ENCODE data around the gene FSHR. TPM values are rescaled to one million over a fixed set of nuclear protein-coding genes. Genes with fewer than 3 reads are reported as not detected.

The FSHR gene
- total RNA-seq, 3 donors from 2014 or later = not detected

DNA sequence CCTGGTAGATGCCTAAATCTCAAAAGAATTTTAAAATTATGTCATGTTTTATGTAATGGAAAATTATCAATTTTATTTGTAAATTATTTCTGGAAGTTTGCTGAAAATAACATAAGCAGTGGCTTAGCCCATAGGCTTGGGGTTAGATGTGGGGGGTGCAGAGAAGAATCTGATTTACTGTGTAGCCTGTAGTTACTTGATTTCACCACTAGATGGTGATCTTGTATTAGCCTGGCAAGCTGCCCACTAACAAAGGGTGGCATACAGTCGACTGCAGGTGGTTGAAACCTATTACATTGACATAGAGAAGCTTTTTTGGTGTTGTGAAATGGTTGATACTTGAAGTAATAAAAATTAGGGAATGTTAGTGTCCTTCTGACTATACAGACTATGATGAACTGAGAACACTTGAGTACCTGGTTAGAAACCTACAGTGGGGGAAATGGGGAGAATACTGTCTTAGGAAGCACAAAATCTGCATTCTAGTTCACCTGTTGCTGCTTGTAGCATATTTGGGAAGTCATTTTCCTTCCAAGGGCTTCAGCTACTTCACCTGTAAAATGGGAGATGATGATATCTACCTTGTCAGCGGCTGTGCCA is 207.8 kb downstream of the FSHR start:
- Mint-ChIP-seq H3K4me1 (ENCODE audit: low read depth) (peaks cover 1% of the 10 kb centered on the region), H3K27me3 (ENCODE audit: low read depth) (peaks cover 8% of the 10 kb centered on the region), H3K36me3 (ENCODE audit: insufficient read depth) (no peaks in the 10 kb centered on the region), H3K4me3 (no peak overlapping the region), H3K9me3 (no peaks in the 10 kb centered on the region)
- DNase-seq (peak; percentile 6), ATAC-seq (peak; percentile 21 to 66)

DNA sequence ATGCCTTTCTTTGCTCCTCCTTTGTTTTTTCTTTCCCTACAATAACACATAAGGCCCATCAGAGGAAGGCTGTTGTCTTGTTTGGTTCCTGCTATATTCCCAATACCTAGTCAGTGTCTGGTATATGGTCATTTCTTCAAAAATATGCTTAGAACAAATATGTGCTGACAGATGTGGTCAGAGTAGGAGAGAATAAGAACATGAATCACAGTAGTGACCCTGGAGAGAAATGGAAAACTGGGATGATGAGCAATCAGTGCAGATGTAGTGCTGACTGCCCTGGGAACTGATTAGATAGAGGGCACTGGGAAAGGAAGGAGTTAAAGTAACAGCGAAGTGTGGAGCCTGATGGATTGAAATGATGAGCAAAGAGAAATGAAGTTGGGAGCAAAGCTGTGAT is 209.4 kb downstream of the FSHR start:
- no peaks in the 10 kb centered on the region for H3K36me3 Mint-ChIP-seq (ENCODE audit: insufficient read depth)
- DNase-seq (no peak), ATAC-seq (no peak)
- peaks cover 8% of the 10 kb centered on the region for H3K27me3 Mint-ChIP-seq (ENCODE audit: low read depth)
- H3K9me3 Mint-ChIP-seq = no peaks in the 10 kb centered on the region
- peaks cover 1% of the 10 kb centered on the region for H3K4me1 Mint-ChIP-seq (ENCODE audit: low read depth)
- no peak overlapping the region for H3K4me3 Mint-ChIP-seq

DNA sequence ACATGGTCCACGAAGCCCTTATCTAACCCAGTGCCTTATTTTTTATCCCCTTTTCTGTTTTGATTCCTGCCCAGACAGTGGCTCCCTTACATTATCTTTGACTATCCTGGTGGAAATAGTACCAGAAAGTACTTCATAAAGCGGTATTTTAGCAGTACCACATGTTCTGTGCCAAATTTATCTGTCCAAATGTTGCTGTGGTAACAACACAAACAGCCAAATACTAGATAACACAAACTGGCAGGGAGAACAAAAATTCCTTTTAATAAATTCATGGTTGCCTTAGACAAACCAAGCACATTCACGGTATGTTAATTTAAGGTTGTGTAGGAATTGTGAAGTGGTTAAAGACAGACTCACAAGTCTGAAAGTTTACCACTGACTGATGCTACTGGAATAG is 210.9 kb downstream of the FSHR start:
- H3K4me1 Mint-ChIP-seq (ENCODE audit: low read depth) = peaks cover 1% of the 10 kb centered on the region
- no peak overlapping the region for H3K4me3 Mint-ChIP-seq
- no peaks in the 10 kb centered on the region for H3K9me3 Mint-ChIP-seq
- DNase-seq (no peak), ATAC-seq (no peak)
- H3K27me3 Mint-ChIP-seq (ENCODE audit: low read depth) = peaks cover 3% of the 10 kb centered on the region
- no peaks in the 10 kb centered on the region for H3K36me3 Mint-ChIP-seq (ENCODE audit: insufficient read depth)

DNA sequence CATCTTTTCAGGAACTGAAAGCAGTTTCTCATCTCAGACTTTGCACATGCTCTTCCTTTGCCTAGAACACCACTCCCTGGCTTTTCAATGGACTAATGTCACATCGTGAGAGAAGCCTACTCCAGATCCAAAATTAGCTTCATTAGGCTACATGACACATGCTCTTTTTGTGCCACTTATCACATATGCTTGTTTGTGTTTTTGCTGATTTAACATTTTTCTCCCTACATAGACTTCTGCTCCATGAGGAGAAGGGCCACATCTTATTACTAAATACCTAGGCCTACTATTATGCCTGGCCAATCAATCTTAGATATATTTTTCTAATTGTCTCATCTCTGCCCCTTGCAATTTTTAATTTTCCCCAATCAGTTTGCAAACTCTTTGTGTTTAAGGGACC is 212.4 kb downstream of the FSHR start:
- Mint-ChIP-seq H3K27me3 (ENCODE audit: low read depth) (peaks cover 3% of the 10 kb centered on the region), H3K4me1 (ENCODE audit: low read depth) (peaks cover 1% of the 10 kb centered on the region), H3K9me3 (no peaks in the 10 kb centered on the region), H3K36me3 (ENCODE audit: insufficient read depth) (no peaks in the 10 kb centered on the region), H3K4me3 (no peak overlapping the region)
- ATAC-seq (no peak), DNase-seq (no peak)

DNA sequence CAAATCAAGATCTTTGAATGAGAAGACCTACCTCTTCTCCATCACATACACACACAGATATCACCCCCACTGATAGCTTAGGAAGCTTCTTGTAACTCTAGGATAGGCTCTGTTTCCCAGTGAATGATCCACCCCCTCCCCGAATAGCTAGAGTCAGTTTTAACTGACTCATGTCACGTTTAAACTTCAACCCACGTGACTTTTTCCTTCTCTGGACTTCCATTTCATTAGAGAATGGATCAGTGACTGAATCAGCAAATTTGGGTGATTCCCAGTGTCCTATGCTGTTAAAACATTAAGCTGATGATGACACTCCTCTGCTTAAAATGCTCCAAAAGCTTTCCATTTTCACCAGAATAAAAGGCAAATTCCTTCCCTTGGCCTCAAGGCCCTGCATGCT is 212.9 kb downstream of the FSHR start:
- ATAC-seq = no peak
- H3K9me3 Mint-ChIP-seq = no peaks in the 10 kb centered on the region
- H3K4me1 Mint-ChIP-seq (ENCODE audit: low read depth) = no peaks in the 10 kb centered on the region
- H3K4me3 Mint-ChIP-seq = no peak overlapping the region
- no peak for DNase-seq
- peaks cover 3% of the 10 kb centered on the region for H3K27me3 Mint-ChIP-seq (ENCODE audit: low read depth)
- no peaks in the 10 kb centered on the region for H3K36me3 Mint-ChIP-seq (ENCODE audit: insufficient read depth)

DNA sequence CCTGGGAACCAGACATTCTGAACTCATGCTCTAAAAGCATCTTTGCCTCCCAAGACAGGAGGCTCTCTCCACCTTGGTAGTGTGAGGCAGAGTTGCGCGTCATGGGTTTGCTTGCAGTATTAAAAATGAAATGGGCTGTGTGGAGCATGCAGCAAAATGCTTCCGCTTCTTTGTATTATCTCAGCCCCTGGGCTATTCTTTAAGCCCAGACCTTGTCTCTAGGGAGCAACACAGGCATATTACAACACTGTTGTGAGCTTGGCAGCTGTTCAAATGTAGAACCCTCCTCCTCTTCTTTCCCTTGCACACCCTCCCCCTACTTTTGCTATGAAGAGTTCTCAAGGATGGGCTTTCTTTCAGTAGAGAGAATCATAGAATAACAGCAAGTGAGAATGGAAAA is 213.7 kb downstream of the FSHR start:
- Mint-ChIP-seq H3K9me3 (no peaks in the 10 kb centered on the region), H3K4me1 (ENCODE audit: low read depth) (no peaks in the 10 kb centered on the region), H3K27me3 (ENCODE audit: low read depth) (peaks cover under 1% of the 10 kb centered on the region), H3K4me3 (no peak overlapping the region), H3K36me3 (ENCODE audit: insufficient read depth) (no peaks in the 10 kb centered on the region)
- no peak for ATAC-seq
- no peak for DNase-seq

DNA sequence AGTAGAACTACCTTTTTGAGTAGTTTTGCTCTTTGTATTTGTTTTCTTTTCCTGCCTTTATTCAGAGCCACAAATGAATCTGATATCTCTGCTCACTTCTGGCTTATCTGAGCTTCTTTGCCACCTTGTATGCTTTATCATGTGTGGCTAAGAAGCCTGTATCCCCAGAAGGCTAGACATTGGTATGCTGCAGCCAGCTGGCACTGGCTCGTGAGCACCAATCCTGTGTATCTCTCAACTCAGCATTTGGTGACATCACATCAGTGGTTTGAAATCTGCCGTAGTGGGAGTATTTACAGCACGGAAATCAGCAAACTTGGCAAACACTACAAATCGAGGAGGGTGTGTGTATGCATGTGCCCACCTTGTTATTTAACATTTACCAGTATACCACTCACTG is 215.1 kb downstream of the FSHR start:
- no peaks in the 10 kb centered on the region for H3K9me3 Mint-ChIP-seq
- no peaks in the 10 kb centered on the region for H3K27me3 Mint-ChIP-seq (ENCODE audit: low read depth)
- no peaks in the 10 kb centered on the region for H3K4me1 Mint-ChIP-seq (ENCODE audit: low read depth)
- DNase-seq (no peak), ATAC-seq (no peak)
- H3K4me3 Mint-ChIP-seq = no peak overlapping the region
- H3K36me3 Mint-ChIP-seq (ENCODE audit: insufficient read depth) = no peaks in the 10 kb centered on the region

DNA sequence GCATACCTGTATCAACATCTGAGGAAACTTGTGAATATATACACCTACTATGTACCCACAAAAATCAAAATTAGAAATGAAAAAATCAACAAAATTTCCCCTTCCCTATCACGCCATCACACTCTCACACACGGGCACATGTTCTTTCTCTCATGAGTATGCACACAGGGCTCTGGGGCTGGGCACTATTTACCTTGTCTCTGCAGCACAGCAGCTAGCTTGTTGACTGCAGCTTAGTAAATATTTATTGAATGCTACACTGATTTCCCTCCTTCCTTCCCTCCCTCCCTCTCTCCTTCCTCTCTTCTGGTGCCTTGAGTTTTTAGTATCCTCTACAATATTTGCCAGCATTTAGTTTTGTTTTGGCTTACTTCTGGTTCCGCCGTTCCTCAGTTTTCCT is 216.1 kb downstream of the FSHR start:
- H3K36me3 Mint-ChIP-seq (ENCODE audit: insufficient read depth) = no peaks in the 10 kb centered on the region
- H3K4me1 Mint-ChIP-seq (ENCODE audit: low read depth) = no peaks in the 10 kb centered on the region
- DNase-seq (no peak), ATAC-seq (no peak)
- H3K4me3 Mint-ChIP-seq = no peak overlapping the region
- H3K27me3 Mint-ChIP-seq (ENCODE audit: low read depth) = no peaks in the 10 kb centered on the region
- no peaks in the 10 kb centered on the region for H3K9me3 Mint-ChIP-seq

DNA sequence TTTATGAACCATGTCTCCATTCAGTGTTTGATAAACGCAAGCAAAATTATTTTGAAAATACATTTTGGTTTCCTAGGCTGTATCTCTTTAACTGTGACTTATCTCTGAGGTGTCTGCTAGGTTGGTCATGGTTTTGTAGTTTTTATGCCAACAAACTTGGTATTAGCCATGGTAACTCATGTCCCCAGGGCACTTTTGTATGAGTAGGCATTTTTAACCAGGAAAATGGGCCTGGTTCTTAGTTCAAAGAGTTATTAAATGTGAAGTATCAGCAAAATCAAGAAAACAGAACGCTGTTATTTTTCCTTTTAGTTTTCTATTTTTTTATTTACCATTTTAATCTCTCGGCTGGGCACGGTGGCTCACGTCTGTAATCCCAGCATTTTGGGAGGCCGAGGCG is 219.5 kb downstream of the FSHR start:
- DNase-seq (no peak), ATAC-seq (no peak)
- H3K36me3 Mint-ChIP-seq (ENCODE audit: insufficient read depth) = no peaks in the 10 kb centered on the region
- H3K9me3 Mint-ChIP-seq = no peaks in the 10 kb centered on the region
- H3K4me1 Mint-ChIP-seq (ENCODE audit: low read depth) = no peaks in the 10 kb centered on the region
- no peak overlapping the region for H3K4me3 Mint-ChIP-seq
- H3K27me3 Mint-ChIP-seq (ENCODE audit: low read depth) = no peaks in the 10 kb centered on the region

DNA sequence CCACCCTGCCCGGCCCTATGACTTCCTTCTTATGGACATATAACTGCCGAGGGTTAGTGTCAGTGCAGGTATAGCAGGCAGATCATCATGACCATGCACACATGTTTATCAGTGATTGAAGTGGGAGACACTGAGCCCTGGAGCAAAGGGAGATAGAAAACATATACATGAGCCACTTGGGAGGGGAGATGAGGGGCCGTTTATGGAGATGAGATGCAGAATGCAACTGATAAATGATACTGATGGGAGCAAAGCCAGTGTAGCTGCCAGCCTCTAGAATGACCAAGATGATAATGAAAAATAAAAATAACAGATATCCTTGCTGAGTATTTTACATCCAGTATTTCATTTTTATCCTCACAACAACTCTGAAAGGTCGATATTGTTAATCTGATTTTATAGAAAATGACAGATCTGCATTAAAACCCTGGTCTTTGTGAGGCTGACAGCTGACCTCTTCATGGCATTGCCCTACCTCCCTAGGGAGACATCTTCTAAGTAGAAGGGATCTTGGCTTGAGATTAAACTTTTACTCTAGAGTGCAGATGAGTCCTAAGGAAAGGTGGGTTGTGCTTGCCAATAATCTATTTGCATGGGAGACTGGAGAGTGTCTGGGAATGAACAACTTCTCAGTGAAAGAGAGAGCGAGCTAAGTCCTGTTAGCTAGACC is 220.4 kb downstream of the FSHR start:
- no peaks in the 10 kb centered on the region for H3K9me3 Mint-ChIP-seq
- no peaks in the 10 kb centered on the region for H3K27me3 Mint-ChIP-seq (ENCODE audit: low read depth)
- H3K4me3 Mint-ChIP-seq = no peak overlapping the region
- H3K4me1 Mint-ChIP-seq (ENCODE audit: low read depth) = no peaks in the 10 kb centered on the region
- DNase-seq (no peak), ATAC-seq (no peak)
- no peaks in the 10 kb centered on the region for H3K36me3 Mint-ChIP-seq (ENCODE audit: insufficient read depth)

DNA sequence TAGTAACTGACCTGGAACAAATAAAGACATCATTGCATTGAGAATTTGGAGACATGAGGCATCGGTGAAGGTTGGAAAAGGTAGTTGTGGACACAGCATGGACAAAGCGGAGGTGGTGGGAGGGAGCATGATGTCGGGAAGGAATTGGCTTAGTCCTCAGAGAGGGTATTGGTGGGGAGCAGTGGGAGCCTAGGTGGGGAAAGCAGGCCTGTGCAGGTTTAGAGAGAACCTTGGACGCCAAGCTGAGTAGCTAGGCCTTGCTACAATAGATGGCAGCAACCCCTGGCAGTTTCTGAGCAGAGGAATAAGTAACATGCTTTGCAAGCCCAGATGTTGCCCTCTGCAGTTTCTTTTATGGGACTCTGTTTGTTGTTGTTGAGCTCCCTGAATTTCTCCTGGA is 221.6 kb downstream of the FSHR start:
- no peak for ATAC-seq
- H3K4me1 Mint-ChIP-seq (ENCODE audit: low read depth) = no peaks in the 10 kb centered on the region
- H3K9me3 Mint-ChIP-seq = no peaks in the 10 kb centered on the region
- no peak for DNase-seq
- H3K4me3 Mint-ChIP-seq = no peak overlapping the region
- H3K27me3 Mint-ChIP-seq (ENCODE audit: low read depth) = no peaks in the 10 kb centered on the region
- H3K36me3 Mint-ChIP-seq (ENCODE audit: insufficient read depth) = no peaks in the 10 kb centered on the region

DNA sequence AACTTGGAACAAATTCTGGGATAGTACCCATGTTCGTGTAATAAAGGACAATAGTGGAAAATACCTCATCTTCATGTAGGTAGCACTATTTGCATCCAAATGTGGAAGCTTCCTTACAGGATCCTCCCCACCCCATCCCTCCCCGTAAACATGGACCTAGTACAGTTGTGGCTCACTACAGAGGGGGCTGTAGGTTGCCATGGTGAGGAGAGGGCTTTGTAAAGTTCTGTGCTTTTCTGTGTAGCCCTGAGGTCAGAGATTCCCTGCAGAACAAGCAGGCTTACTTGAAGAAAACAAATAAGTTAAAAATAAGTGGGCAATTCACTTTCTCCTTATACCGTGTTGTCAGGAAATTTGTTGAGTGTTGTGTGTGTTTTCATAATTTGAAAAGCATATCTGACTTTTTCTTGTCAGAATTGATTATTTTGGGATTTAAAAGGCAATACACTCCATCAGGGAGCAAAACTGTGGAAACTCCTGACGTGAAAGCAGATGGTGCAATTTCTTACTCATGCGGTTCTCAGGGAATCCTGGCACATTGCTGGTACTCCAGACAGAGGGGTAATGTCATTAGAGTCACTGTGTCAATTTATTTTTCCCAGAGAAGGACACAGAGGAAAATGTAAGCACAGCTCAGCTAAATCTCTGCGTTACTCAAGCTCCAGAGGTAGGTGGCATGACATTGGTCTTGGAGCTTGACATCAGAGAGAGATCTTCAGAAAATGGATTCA is 224.6 kb downstream of the FSHR start:
- H3K9me3 Mint-ChIP-seq = no peaks in the 10 kb centered on the region
- no peak overlapping the region for H3K4me3 Mint-ChIP-seq
- H3K4me1 Mint-ChIP-seq (ENCODE audit: low read depth) = no peaks in the 10 kb centered on the region
- ATAC-seq (no peak), DNase-seq (no peak)
- H3K27me3 Mint-ChIP-seq (ENCODE audit: low read depth) = no peaks in the 10 kb centered on the region
- H3K36me3 Mint-ChIP-seq (ENCODE audit: insufficient read depth) = no peaks in the 10 kb centered on the region

DNA sequence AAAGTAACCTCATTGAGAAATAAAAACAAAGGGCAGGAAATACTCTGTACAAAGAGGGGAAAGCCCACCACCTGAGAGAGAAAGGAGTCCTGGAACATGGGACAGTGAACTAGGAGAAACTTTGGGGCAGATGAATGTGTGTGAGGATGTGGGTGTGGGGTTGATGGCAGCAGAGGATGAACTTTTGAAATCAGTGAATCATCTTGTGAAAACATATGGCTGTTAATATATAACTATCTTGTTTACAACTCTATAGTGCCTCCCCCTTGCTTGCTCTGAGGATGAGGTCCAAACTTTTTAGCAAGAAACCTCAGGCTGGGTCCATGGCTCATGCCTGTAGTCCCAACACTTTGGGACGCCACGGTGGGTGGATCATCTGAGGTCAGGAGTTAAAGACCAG is 227.0 kb downstream of the FSHR start:
- Mint-ChIP-seq H3K9me3 (no peaks in the 10 kb centered on the region), H3K27me3 (ENCODE audit: low read depth) (peaks cover 2% of the 10 kb centered on the region), H3K4me3 (no peak overlapping the region), H3K36me3 (ENCODE audit: insufficient read depth) (no peaks in the 10 kb centered on the region), H3K4me1 (ENCODE audit: low read depth) (no peaks in the 10 kb centered on the region)
- ATAC-seq (no peak), DNase-seq (no peak)

DNA sequence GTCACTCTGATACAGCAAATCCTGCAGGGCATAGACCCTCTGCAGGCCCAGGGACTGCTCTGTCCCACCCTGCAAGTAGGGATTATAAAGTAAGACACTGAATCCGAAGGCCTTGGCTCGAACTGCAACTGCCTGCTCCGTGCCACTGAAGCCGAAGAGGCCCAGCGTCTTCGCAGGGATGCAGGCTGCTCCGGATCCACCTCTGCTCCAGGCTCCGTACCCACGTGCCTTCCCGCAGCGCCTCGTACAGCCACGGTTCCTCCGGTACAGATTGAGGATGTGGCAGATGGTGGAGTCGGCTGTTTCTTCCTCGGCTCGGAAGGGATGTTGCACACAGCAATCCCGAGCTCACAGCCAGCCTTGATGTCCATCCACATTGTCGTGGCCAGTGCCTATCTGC is 238.4 kb downstream of the FSHR start:
- H3K4me1 Mint-ChIP-seq (ENCODE audit: low read depth) = no peaks in the 10 kb centered on the region
- ATAC-seq (no peak), DNase-seq (no peak)
- H3K27me3 Mint-ChIP-seq (ENCODE audit: low read depth) = no peaks in the 10 kb centered on the region
- peaks cover 10% of the 10 kb centered on the region for H3K9me3 Mint-ChIP-seq
- no peak overlapping the region for H3K4me3 Mint-ChIP-seq
- no peaks in the 10 kb centered on the region for H3K36me3 Mint-ChIP-seq (ENCODE audit: insufficient read depth)

DNA sequence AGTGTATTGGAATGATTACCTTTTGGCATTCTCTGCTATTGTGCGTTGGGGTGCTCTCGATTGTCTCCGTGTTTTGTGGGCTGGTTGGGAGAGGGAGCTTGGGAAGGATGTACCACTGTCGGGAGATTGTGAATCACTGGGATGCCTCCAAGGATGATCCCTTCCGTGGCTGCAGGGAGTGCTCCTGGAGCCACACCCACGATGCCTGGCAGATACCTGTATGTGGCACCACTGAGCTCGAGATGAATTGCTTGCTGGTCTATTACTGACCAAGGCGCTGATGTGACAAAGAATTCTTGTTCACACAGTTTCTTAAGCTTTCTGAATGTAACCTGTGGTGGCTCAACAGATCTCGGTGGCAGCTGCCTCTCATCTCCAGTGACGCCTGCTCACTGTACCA is 239.1 kb downstream of the FSHR start:
- no peak overlapping the region for H3K4me3 Mint-ChIP-seq
- no peaks in the 10 kb centered on the region for H3K27me3 Mint-ChIP-seq (ENCODE audit: low read depth)

More for the DNA sequence above, 239.1 kb downstream of the FSHR start:
- no peak for ATAC-seq
- Mint-ChIP-seq H3K4me1 (ENCODE audit: low read depth) (no peaks in the 10 kb centered on the region), H3K9me3 (peaks cover 7% of the 10 kb centered on the region), H3K36me3 (ENCODE audit: insufficient read depth) (no peaks in the 10 kb centered on the region)
- no peak for DNase-seq

Data from activated T-cell treated with anti-CD3 and anti-CD28 coated beads, Interleukin-2, amount 50 U/mL, for 4 hours (primary cell).